DOHH2 (cell line): ENCODE results near the gene RAC3.

Source experiments
- CTCF ChIP-seq: fragments of 200-600 bp; sonication (generic); IDR thresholded peaks from one replicate; pipeline ENCODE4 v1.5.1; 2014; ENCODE audit warnings: antibody characterized with exemption, mild to moderate bottlenecking, low read depth, low read length; ENCODE audit not compliant: poor library complexity, severe bottlenecking
- EZH2phosphoT487 ChIP-seq: fragments of 200-600 bp; sonication (generic); IDR thresholded peaks from 2 replicates; pipeline ENCODE4 v1.6.1; 2017; ENCODE audit warnings: borderline replicate concordance, mild to moderate bottlenecking, antibody characterized with exemption, low read length, moderate library complexity, mixed read lengths

DNA sequence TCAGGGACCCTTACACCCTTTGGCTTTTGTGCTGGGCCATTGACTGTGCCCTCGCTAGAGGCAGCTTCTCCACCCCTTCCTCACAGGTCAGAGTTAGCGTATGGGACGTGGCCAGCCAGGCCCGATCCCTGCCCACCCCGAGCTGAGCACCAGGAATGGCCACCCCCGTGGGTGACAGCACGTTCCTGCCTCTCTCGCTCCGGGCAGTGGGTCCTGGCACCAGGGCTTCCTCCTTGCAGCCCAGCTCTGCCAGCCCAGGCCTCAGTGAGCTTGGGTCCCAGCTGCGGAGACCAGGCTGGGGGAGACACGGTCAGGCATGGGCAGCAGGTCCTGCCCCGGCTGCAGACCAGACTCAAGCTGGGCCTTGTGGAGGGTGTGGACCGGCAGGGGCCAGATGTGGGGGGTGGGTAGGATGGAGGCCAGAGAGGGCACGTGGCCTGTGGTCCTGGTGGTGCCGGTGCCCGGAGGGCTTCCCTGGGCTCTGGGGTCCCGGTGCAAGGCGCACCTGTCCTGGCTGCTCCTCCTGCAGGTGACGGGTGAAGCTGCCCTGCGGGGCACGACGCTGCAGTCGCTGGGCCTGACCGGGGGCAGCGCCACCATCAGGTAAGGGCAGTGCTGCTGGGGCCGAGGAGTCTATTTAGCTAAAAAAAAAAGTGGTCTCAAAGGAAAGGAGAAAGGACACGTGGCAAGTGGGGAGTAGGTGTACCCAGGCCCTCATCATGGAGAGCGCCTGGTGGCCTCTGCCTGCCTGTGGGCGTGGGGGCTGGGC, 35.8 kb upstream of the RAC3 start:
- TF ChIP-seq CTCF, result no peak
- TF ChIP-seq EZH2phosphoT487, result no peak
